K562 (cell line): Measurements from ENCODE around the gene GTPBP2. TPM values are rescaled to one million over a fixed set of nuclear protein-coding genes. Genes with fewer than 3 reads are reported as not detected.
A peak's percentile ranks its signal among the peaks of the same experiment; 100 is the strongest.

ENCODE experiments used
- BMI1 ChIP-seq: fragments of 150-350 bp; IDR thresholded peaks from 2 replicates; pipeline ENCODE4 v1.6.1; 2014; ENCODE audit warnings: low read length
- BRD4 ChIP-seq: fragments of 200-600 bp; sonication (generic); IDR thresholded peaks from 2 replicates; pipeline ENCODE4 v1.6.1; 2017; ENCODE audit warnings: inconsistent platforms
- FOXK1 ChIP-seq: sonication (generic); formaldehyde crosslinking; IDR thresholded peaks from 2 replicates; pipeline ENCODE4 v1.8.0; 2022; ENCODE audit warnings: missing genetic modification reagents, mild to moderate bottlenecking, borderline replicate concordance
- HNRNPUL1 ChIP-seq: fragments of 200-400 bp; formaldehyde crosslinking; IDR thresholded peaks from 2 replicates; pipeline ENCODE4 v1.6.1; 2017; ENCODE audit warnings: low read length
- JUND ChIP-seq, 2 experiments: IDR thresholded peaks; 2 replicates in 1 of 2; 3 replicates in 1 of 2; pipeline ENCODE4 v1.6.1; 2011; ENCODE audit warnings: borderline replicate concordance in 2 of 2, low read depth in 2 of 2, low read length in 2 of 2, improper control_type of control experiment in 1 of 2, missing biosample characterization in 1 of 2, missing genetic modification characterization in 1 of 2, missing genetic modification reagents in 1 of 2
- KLF16 ChIP-seq: IDR thresholded peaks from 2 replicates; pipeline ENCODE4 v1.6.1; 2016; ENCODE audit warnings: antibody characterized with exemption
- MED1 ChIP-seq: sonication (generic); formaldehyde crosslinking; IDR thresholded peaks from 2 replicates; pipeline ENCODE4 v1.8.1; 2023; ENCODE audit warnings: missing genetic modification reagents, borderline replicate concordance
- MGA ChIP-seq: fragments of 450-650 bp; IDR thresholded peaks from 2 replicates; pipeline ENCODE4 v1.6.1; 2016; ENCODE audit warnings: mild to moderate bottlenecking, moderate library complexity
- NCOA1 ChIP-seq: fragments of 450-650 bp; IDR thresholded peaks from 2 replicates; pipeline ENCODE4 v1.6.1; 2016; ENCODE audit warnings: low read depth
- RBM22 ChIP-seq: fragments of 200-400 bp; formaldehyde crosslinking; IDR thresholded peaks from 2 replicates; pipeline ENCODE4 v1.6.1; 2018; ENCODE audit warnings: low read length, low read depth; ENCODE audit not compliant: poor library complexity, severe bottlenecking
- TBL1XR1 ChIP-seq, 2 experiments: IDR thresholded peaks; 2 replicates each; pipeline ENCODE4 v1.6.1; 2012; ENCODE audit warnings: improper control_type of control experiment in 2 of 2, low read length in 2 of 2, mild to moderate bottlenecking in 1 of 2
- ZBTB8A ChIP-seq: fragments of 450-650 bp; IDR thresholded peaks from 2 replicates; pipeline ENCODE4 v1.6.1; 2018; ENCODE audit warnings: mild to moderate bottlenecking, moderate library complexity; ENCODE audit not compliant: partially characterized antibody
- ZNF140 ChIP-seq: fragments of 250-450 bp; sonication (Bioruptor Pico); IDR thresholded peaks from 2 replicates; pipeline ENCODE4 v1.8.0; 2021; ENCODE audit warnings: moderate library complexity, mild to moderate bottlenecking, inconsistent platforms
- ZNF263 ChIP-seq: sonication (generic); formaldehyde crosslinking; IDR thresholded peaks from 2 replicates; pipeline ENCODE4 v1.8.0; 2022; ENCODE audit warnings: mild to moderate bottlenecking, missing genetic modification reagents, borderline replicate concordance
- ZNF644 ChIP-seq: fragments of 200-800 bp; sonication (Bioruptor generic); IDR thresholded peaks from 2 replicates; pipeline ENCODE4 v1.6.1; 2016; ENCODE audit warnings: low read depth, missing genetic modification characterization, missing compliant biosample characterization
- polyA plus RNA-seq, 8 experiments: library from polyadenylated mRNA; depleted of rRNA in 4 of 8; stranded (reverse) in 5 of 8; unstranded in 3 of 8; fragments of >200 nt; fragmentation: Nextera tagmentation in 2 of 8; fragmentation: Illumina TruSeq in 1 of 8; extraction: Ambion mirVana in 2 of 8; extraction: Trizol in 1 of 8; gene quantifications; 2 replicates each; pipeline versions ENCODE4 v1.2.1 to v1.2.3, GENCODE V29; 2011 to 2014; ENCODE audit warnings: inconsistent platforms in 1 of 8, missing spikeins in 1 of 8
- total RNA-seq, 7 experiments: library from RNA; depleted of rRNA in 6 of 7; stranded (reverse); fragments of >200 nt in 6 of 7; fragmentation: Illumina TruSeq in 2 of 7; extraction: Trizol in 2 of 7; gene quantifications; 2 replicates each; pipeline versions ENCODE4 v1.2.1 to v1.2.3, GENCODE V29; 2011 to 2021; ENCODE audit warnings: low replicate concordance in 1 of 7
- TF ChIP-seq, protein P1 (sequence below): fragments of 250-450 bp; sonication (Bioruptor Pico); IDR thresholded peaks from 2 replicates; pipeline ENCODE4 v1.5.1; 2021; ENCODE audit warnings: mild to moderate bottlenecking

Gene GTPBP2
- total and polyA plus RNA-seq, 9 of the 15 experiments (the other 6 are each of a cell fraction or from before 2014, with no cell fraction given): 48.4 to 196 (median 111) TPM

GRCh38 chr6:43570876-43571441 is 58.1 kb downstream of the GTPBP2 start (continued):
- no peak for TF ChIP-seq KLF16
- TF ChIP-seq BMI1: no peak
- TF ChIP-seq, protein P1, sequence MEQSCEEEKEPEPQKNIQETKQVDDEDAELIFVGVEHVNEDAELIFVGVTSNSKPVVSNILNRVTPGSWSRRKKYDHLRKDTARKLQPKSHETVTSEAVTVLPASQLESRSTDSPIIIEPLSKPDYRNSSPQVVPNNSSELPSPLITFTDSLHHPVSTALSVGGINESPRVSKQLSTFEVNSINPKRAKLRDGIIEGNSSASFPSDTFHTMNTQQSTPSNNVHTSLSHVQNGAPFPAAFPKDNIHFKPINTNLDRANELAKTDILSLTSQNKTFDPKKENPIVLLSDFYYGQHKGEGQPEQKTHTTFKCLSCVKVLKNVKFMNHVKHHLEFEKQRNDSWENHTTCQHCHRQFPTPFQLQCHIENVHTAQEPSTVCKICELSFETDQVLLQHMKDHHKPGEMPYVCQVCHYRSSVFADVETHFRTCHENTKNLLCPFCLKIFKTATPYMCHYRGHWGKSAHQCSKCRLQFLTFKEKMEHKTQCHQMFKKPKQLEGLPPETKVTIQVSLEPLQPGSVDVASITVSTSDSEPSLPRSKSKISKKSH (CRISPR knock-in tag): no peak
- TF ChIP-seq ZBTB8A: no peak
- peak; percentile 53; the same call in 1 of the 2 replicates for TF ChIP-seq NCOA1
- TF ChIP-seq ZNF263 (CRISPR knock-in tag): no peak
- TF ChIP-seq TBL1XR1 (IDR thresholded peaks at IDR 0.05; ENCODE audit: low read length in 2 of 2): peak in 1 of 2 experiments; percentile 57; a peak in 1 of 4 replicates
- TF ChIP-seq ZNF140 (CRISPR knock-in tag): no peak
- no peak for TF ChIP-seq MED1
- TF ChIP-seq MGA: no peak; the same call in 1 of the 2 replicates
- no peak for TF ChIP-seq BRD4
- TF ChIP-seq ZNF644: peak; percentile 59; the same call in 1 of the 2 replicates
- peak; percentile 99 for TF ChIP-seq JUND (IDR thresholded peaks at IDR 0.05; ENCODE audit: borderline replicate concordance, low read depth, low read length)
- peak; percentile 98 for TF ChIP-seq JUND (tag; IDR thresholded peaks at IDR 0.05; ENCODE audit: borderline replicate concordance, low read depth, low read length)
- TF ChIP-seq HNRNPUL1: no peak
- TF ChIP-seq RBM22: no peak
- no peak for TF ChIP-seq FOXK1 (CRISPR knock-in tag)
